Osteocyte (in vitro differentiated cells): Measurements from ENCODE around the gene SFN. TPM values are rescaled to one million over a fixed set of nuclear protein-coding genes. Genes with fewer than 3 reads are reported as not detected.

Source experiments
- DNase-seq: peaks from one replicate; pipeline ENCODE4 v3.0.0; 2021; ENCODE audit warnings: mixed read lengths; ENCODE audit not compliant: unreplicated experiment; ENCODE audit errors: extremely low spot score
- H3K27ac Mint-ChIP-seq: one replicate; pipeline ENCODE4 v1.8.0; 2021; ENCODE audit warnings: mild to moderate bottlenecking, mixed read lengths; ENCODE audit not compliant: unreplicated experiment
- H3K27me3 Mint-ChIP-seq: one replicate; pipeline ENCODE4 v1.8.0; 2021; ENCODE audit warnings: mixed read lengths; ENCODE audit not compliant: unreplicated experiment
- H3K36me3 Mint-ChIP-seq: one replicate; pipeline ENCODE4 v1.8.0; 2021; ENCODE audit warnings: mixed read lengths; ENCODE audit not compliant: unreplicated experiment
- H3K4me1 Mint-ChIP-seq: one replicate; pipeline ENCODE4 v1.8.0; 2021; ENCODE audit warnings: mixed read lengths; ENCODE audit not compliant: unreplicated experiment
- H3K4me3 Mint-ChIP-seq: one replicate; pipeline ENCODE4 v1.8.0; 2021; ENCODE audit warnings: mild to moderate bottlenecking, moderate library complexity, mixed read lengths; ENCODE audit not compliant: unreplicated experiment
- H3K9me3 Mint-ChIP-seq: one replicate; pipeline ENCODE4 v1.8.0; 2021; ENCODE audit warnings: mixed read lengths; ENCODE audit not compliant: unreplicated experiment
- total RNA-seq: library from RNA; stranded (reverse); gene quantifications from 2 replicates; pipeline ENCODE4 v1.2.1, GENCODE V29; 2021
- TF ChIP-seq, protein P1 (sequence below): fragments of 200-600 bp; sonication (generic); IDR thresholded peaks from 2 replicates; pipeline ENCODE4 v1.5.0; 2021; ENCODE audit warnings: antibody characterized with exemption, mild to moderate bottlenecking, moderate library complexity

The SFN gene
- total RNA-seq, 1 donor from 2014 or later: not detected

DNA sequence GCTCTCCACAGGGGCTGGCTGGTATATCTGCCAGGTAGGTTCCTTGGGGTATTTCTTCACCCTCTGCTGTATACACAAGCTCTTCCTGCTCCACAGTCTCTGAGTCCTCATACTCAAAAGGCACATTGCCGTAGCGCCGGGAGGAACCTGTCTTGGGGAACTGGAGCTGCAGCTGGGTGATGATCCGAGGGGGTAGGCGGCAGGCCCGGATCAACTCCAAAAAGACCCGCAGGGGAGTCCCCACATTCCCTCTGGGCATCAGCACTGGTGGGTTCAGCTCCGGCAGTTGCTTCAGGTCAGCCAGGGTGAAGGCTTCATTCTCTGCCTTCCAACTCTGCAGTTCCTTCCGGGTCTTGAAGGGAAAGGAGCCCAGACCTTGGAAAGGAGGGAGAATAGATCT, 34.4 kb downstream of the SFN start:
- Mint-ChIP-seq H3K27me3 (no peaks in the 10 kb centered on the region), H3K4me3 (no peak overlapping the region), H3K27ac (no peak overlapping the region), H3K4me1 (peaks cover 24% of the 10 kb centered on the region), H3K9me3 (no peaks in the 10 kb centered on the region), H3K36me3 (peaks cover 27% of the 10 kb centered on the region)
- TF ChIP-seq, protein P1, sequence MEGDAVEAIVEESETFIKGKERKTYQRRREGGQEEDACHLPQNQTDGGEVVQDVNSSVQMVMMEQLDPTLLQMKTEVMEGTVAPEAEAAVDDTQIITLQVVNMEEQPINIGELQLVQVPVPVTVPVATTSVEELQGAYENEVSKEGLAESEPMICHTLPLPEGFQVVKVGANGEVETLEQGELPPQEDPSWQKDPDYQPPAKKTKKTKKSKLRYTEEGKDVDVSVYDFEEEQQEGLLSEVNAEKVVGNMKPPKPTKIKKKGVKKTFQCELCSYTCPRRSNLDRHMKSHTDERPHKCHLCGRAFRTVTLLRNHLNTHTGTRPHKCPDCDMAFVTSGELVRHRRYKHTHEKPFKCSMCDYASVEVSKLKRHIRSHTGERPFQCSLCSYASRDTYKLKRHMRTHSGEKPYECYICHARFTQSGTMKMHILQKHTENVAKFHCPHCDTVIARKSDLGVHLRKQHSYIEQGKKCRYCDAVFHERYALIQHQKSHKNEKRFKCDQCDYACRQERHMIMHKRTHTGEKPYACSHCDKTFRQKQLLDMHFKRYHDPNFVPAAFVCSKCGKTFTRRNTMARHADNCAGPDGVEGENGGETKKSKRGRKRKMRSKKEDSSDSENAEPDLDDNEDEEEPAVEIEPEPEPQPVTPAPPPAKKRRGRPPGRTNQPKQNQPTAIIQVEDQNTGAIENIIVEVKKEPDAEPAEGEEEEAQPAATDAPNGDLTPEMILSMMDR: no peak
- no peak for DNase-seq

DNA sequence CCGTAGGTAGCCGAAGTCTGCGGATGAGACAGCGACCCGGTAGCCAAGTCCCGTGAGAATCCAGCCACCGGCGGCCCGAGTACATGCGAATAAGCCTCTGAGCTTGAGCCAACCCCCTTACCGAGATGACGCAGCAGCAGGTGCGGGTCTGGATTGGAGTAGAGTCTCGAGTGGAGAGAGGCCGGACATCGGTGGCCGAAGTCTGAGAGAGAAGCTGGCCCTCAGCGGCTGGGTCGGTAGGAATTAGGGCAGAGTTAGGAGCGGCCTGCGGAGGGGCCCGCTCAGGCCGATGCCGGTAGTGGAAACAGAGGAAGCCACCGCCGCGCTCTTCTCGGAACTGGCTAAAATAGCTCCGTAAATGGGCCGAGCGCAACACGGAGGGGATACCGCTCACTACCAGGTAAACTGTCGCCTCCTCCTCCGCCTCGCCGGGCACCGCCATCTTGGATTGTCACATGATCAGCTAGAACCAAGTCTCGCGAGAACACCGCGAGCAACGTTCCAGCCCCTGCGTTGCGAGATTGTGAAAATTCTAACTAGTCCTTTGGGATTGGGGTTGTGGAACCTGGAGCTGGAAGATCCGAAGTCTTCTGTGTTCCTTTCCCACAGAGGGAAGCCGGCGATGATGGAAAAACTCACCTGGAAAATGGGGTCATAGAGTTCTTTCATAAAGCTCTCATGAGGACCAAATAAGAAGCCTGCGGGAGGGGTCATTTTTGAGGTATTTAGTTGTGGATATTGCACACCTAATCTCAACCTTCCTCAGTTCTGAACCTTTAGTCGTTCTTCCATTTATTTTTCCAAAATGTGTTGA, 37.3 kb downstream of the SFN start, which contains the start of gene GPATCH3:
TSS of gene GPATCH3 (minus strand) at position 467 of the 814 bp plus-strand sequence. CDS start at position 442, 25 bp downstream.
- Mint-ChIP-seq H3K4me1 (peaks cover 24% of the 10 kb centered on the region), H3K27me3 (no peaks in the 10 kb centered on the region), H3K4me3 (peak within 1 kb of the TSS; percentile 97), H3K27ac (peak within 1 kb of the TSS; percentile 95), H3K36me3 (peaks cover 7% of the 10 kb centered on the region), H3K9me3 (no peaks in the 10 kb centered on the region)
- DNase-seq: peak; percentile 96
- TF ChIP-seq, protein P1: no peak

DNA sequence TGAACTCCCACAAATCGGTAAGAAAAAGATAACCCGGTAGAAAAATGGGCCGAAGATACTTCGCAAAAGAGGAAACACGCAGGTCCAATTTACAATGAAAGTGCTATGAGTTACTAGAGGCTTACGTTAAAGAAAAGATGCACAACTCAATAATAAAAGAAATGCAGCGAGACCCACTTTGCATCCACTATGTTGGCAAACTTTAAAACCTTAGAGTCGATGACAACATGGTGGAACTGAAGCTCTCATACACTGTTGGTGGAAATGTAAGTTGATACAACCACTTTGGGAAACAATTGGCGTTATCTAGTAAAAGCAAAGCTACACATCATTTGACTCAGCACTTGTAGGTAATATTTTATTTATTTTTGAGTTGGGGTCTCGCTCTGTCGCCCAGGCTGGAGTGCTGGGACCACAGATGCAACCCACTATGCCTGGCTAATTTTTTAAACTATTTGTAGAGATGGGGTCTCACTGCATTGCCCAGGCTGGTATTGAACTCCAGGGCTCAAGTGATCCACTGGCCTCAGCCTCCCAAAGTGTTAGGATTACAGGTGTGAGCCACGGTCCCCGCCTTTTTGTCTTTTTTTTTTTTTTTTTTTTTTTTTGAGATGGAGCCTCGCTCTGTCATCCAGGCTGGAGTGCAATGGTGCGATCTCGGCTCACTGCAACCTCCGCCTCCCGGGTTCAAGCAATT, 38.0 kb downstream of the SFN start:
- Mint-ChIP-seq H3K27ac (peak overlapping the region; percentile 95), H3K9me3 (no peaks in the 10 kb centered on the region), H3K27me3 (no peaks in the 10 kb centered on the region), H3K4me3 (peak overlapping the region; percentile 97), H3K4me1 (peaks cover 24% of the 10 kb centered on the region), H3K36me3 (peaks cover 7% of the 10 kb centered on the region)
- TF ChIP-seq, protein P1: no peak
- DNase-seq: no peak

DNA sequence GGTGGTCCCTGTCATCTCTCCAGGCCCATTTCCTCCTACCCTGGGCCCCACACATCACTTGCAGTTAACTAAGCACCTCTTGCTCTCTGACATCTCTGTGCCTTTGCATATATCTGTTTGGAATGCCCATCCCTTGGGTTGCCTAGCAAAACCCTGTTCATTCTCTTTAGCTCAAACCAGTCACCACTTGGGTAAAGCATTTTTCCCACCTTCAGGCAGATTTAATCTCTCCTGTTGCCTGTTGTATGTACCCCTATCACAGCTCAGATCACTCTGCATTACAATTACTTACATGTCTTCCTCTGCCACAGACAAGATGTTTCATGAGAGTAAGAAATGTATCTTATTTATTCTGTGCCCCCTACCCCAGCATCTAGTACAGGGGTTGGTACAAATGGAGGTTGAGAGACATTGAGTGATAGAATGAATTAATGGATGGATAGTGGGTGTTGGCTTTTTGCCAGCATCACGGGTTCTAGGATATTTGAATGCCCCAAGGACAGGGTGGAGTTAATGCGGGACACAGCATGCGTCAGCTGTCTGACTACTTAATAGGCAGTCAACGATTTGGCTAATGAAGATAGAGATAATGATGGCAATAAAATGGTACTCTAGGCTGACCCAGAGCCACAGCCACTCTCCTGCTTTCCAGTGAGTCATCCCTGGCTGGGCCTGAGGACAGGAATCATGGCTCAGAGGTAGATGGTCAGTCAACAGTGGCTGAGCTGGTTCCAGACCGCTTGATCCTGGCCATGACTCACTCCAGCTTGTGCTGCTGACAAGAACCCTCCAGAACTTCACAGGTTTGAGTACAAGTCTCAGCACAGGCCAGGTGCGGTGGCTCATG, 44.3 kb downstream of the SFN start:
- TF ChIP-seq, protein P1: no peak
- DNase-seq: no peak
- no peaks in the 10 kb centered on the region for H3K9me3 Mint-ChIP-seq
- no peak overlapping the region for H3K4me3 Mint-ChIP-seq
- H3K36me3 Mint-ChIP-seq: no peaks in the 10 kb centered on the region
- H3K27ac Mint-ChIP-seq: no peak overlapping the region
- H3K27me3 Mint-ChIP-seq: no peaks in the 10 kb centered on the region
- no peaks in the 10 kb centered on the region for H3K4me1 Mint-ChIP-seq
